K562 (cell line): ENCODE data around the gene ZNF618. TPM values are rescaled to one million over a fixed set of nuclear protein-coding genes. Genes with fewer than 3 reads are reported as not detected.

ENCODE experiments used
- ATAC-seq: fragments of 200-7000 bp; cut with Tn5 transposase; 3 replicates; pipeline ENCODE4 v1.9.1; 2020; ENCODE audit warnings: moderate library complexity
- BruUV-seq: library from RNA; stranded (reverse); fragments of 400-500 nt; replicated peaks from 2 replicates; lab custom pipeline; 2021; lab: Mats Ljungman, UMichigan
- CTCF ChIA-PET: fragments of 300-600 bp; formaldehyde crosslinking; extraction: SDS; loops from one replicate; lab custom pipeline; 2021; ENCODE audit warnings: low intra/inter-chr PET ratio; lab: Yijun Ruan, JAX
- POLR2A ChIA-PET: fragments of 300-600, 350-650 bp; sonication (Branson Sonifier 250); formaldehyde crosslinking; extraction: SDS; loops from one replicate; lab custom pipeline; 2021; ENCODE audit warnings: antibody characterized with exemption, inconsistent platforms; lab: Yijun Ruan, JAX
- DNase-seq, 4 experiments: peaks; one replicate each; pipeline versions ENCODE4 v3.0.0 to v3.0.0-alpha.2; 2011 to 2018; ENCODE audit warnings: low spot score in 3 of 4, mixed read lengths in 3 of 4; ENCODE audit errors: extremely low read depth in 1 of 4
- FAIRE-seq: peaks from 2 replicates; lab custom pipeline; 2011; peaks lifted over from hg19 to GRCh38; lab: Jason Lieb, UNC
- H2AFZ ChIP-seq: 2 replicates; pipeline ENCODE4 v1.6.0; 2011; ENCODE audit warnings: low read depth, low read length, control low read depth, inconsistent platforms
- H3K27ac ChIP-seq: fragments of 200-600 bp; 3 replicates; pipeline ENCODE4 v1.8.0; 2011; ENCODE audit warnings: low read depth, mild to moderate bottlenecking, control low read depth, inconsistent platforms, low read length, moderate library complexity, mixed read lengths; ENCODE audit errors: extremely low read depth
- H3K27me3 ChIP-seq, 2 experiments: fragments of 300-600 bp in 1 of 2; 2 replicates in 1 of 2; 3 replicates in 1 of 2; pipeline versions ENCODE4 v1.6.0 to v1.8.0; 2011; ENCODE audit warnings: inconsistent platforms in 2 of 2, low read length in 2 of 2, mild to moderate bottlenecking in 1 of 2, mixed read lengths in 1 of 2, moderate library complexity in 1 of 2; ENCODE audit not compliant: control insufficient read depth in 2 of 2, insufficient read depth in 2 of 2
- H3K36me3 ChIP-seq: fragments of 300-600 bp; 3 replicates; pipeline ENCODE4 v1.8.0; 2011; ENCODE audit warnings: mild to moderate bottlenecking, low read length, inconsistent platforms; ENCODE audit not compliant: control insufficient read depth, insufficient read depth
- H3K4me1 ChIP-seq, 2 experiments: fragments of 200-600 bp in 1 of 2; replicated peaks in 1 of 2; 2 replicates in 1 of 2; 3 replicates in 1 of 2; pipeline versions ENCODE4 v1.5.1 to v1.8.0; 2011; ENCODE audit warnings: inconsistent platforms in 2 of 2, low read length in 2 of 2, mild to moderate bottlenecking in 1 of 2, mixed read lengths in 1 of 2, moderate library complexity in 1 of 2; ENCODE audit not compliant: control insufficient read depth in 2 of 2, insufficient read depth in 2 of 2
- H3K4me2 ChIP-seq: 2 replicates; pipeline ENCODE4 v1.6.1; 2011; ENCODE audit warnings: low read length, control low read depth, inconsistent platforms, mixed read lengths; ENCODE audit not compliant: insufficient read depth
- H3K4me3 ChIP-seq: fragments of 200-600 bp; sonication (generic), shearing (Covaris generic); 2 replicates; pipeline ENCODE4 v1.5.1; 2016; ENCODE audit warnings: control low read depth, inconsistent platforms
- H3K79me2 ChIP-seq: fragments of 200-600 bp; 3 replicates; pipeline ENCODE4 v1.8.0; 2011; ENCODE audit warnings: low read length, inconsistent platforms; ENCODE audit not compliant: control insufficient read depth, insufficient read depth
- H3K9ac ChIP-seq, 2 experiments: 2 replicates each; pipeline versions ENCODE4 v1.6.0 to v1.6.1; 2011; ENCODE audit warnings: low read depth in 2 of 2, low read length in 2 of 2, control low read depth in 1 of 2, inconsistent platforms in 1 of 2, mild to moderate bottlenecking in 1 of 2, mixed read lengths in 1 of 2; ENCODE audit not compliant: insufficient read depth in 1 of 2
- H3K9me1 ChIP-seq: one replicate; pipeline ENCODE4 v1.6.0; 2011; ENCODE audit warnings: inconsistent platforms, mild to moderate bottlenecking, low read length, moderate library complexity; ENCODE audit not compliant: control insufficient read depth, insufficient read depth
- H3K9me3 ChIP-seq: replicated peaks from 2 replicates; pipeline ENCODE4 v1.5.1; 2011; ENCODE audit warnings: low read depth, low read length, inconsistent platforms; ENCODE audit not compliant: control insufficient read depth, insufficient read depth
- H4K20me1 ChIP-seq: replicated peaks from 2 replicates; pipeline ENCODE4 v1.6.1; 2011; ENCODE audit warnings: low read length, inconsistent platforms, mixed read lengths; ENCODE audit not compliant: control insufficient read depth, insufficient read depth
- KLF16 ChIP-seq: IDR thresholded peaks from 2 replicates; pipeline ENCODE4 v1.6.1; 2016; ENCODE audit warnings: antibody characterized with exemption
- USF1 ChIP-seq: sonication (generic); formaldehyde crosslinking; IDR thresholded peaks from 2 replicates; pipeline ENCODE4 v1.9.0; 2022; ENCODE audit warnings: mild to moderate bottlenecking, missing genetic modification reagents
- USF2 ChIP-seq: sonication (generic); formaldehyde crosslinking; IDR thresholded peaks from 2 replicates; pipeline ENCODE4 v1.5.0; 2020; ENCODE audit warnings: missing genetic modification reagents
- ZNF408 ChIP-seq: fragments of 250-450 bp; sonication (Bioruptor Pico); IDR thresholded peaks from 2 replicates; pipeline ENCODE4 v1.4.0; 2020; ENCODE audit warnings: low read depth, mild to moderate bottlenecking, moderate library complexity
- ZNF445 ChIP-seq: fragments of 250-450 bp; sonication (Bioruptor Pico); IDR thresholded peaks from 2 replicates; pipeline ENCODE4 v1.4.0; 2020; ENCODE audit warnings: low read depth, mild to moderate bottlenecking, moderate library complexity
- WGBS: fragments of 100-300 bp; shearing (Covaris generic); methylation state at CpG from one replicate; pipeline ENCODE4 v1.1.6; 2016; ENCODE audit warnings: low coverage, mixed read lengths; ENCODE audit not compliant: insufficient coverage; ENCODE audit errors: missing lambda C conversion rate; 5-methylcytosine and 5-hydroxymethylcytosine counted together
- in situ Hi-C: fragments of 300-500 bp; cut with MboI; formaldehyde crosslinking; loops from 4 replicates; pipeline ENCODE4 v1.15.0; 2018; ENCODE audit warnings: inconsistent platforms, mixed read lengths
- intact Hi-C: fragments of 100-400 bp; cut with micrococcal nuclease; formaldehyde crosslinking; loops from 2 replicates; pipeline ENCODE4 v1.14.2; 2022
- polyA plus RNA-seq, 8 experiments: library from polyadenylated mRNA; depleted of rRNA in 4 of 8; stranded (reverse) in 5 of 8; unstranded in 3 of 8; fragments of >200 nt; fragmentation: Nextera tagmentation in 2 of 8; fragmentation: Illumina TruSeq in 1 of 8; extraction: Ambion mirVana in 2 of 8; extraction: Trizol in 1 of 8; gene quantifications; 2 replicates each; pipeline versions ENCODE4 v1.2.1 to v1.2.3, GENCODE V29; 2011 to 2014; ENCODE audit warnings: inconsistent platforms in 1 of 8, missing spikeins in 1 of 8
- total RNA-seq, 7 experiments: library from RNA; depleted of rRNA in 6 of 7; stranded (reverse); fragments of >200 nt in 6 of 7; fragmentation: Illumina TruSeq in 2 of 7; extraction: Trizol in 2 of 7; gene quantifications; 2 replicates each; pipeline versions ENCODE4 v1.2.1 to v1.2.3, GENCODE V29; 2011 to 2021; ENCODE audit warnings: low replicate concordance in 1 of 7

The ZNF618 gene
- total and polyA plus RNA-seq, 9 of the 15 experiments (the other 6 are each of a cell fraction or from before 2014, with no cell fraction given): 0.08 to 13.7 (median 3.4) TPM

DNA sequence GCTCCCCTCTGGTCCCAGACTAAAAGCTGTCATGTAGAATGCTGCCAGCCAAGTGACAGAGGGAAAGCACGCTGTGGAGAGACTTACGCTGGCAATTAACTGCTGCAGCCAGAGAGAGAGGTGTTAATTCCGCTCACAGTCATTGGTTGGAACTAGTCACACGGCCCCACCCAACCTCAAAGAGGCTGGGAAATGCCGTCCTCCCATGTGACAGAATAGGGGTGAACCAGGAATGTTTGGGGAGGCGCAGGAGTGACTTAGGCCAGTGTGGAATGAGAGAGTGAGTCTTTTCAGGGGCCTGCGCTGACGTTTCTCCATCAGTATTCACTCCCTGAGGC is 114.4 kb downstream of the ZNF618 start:
- Histone ChIP-seq H3K4me3 (no peak overlapping the region), H3K4me2 (no peak overlapping the region), H3K79me2 (no peaks in the 10 kb centered on the region), H3K4me1 (no peaks in the 10 kb centered on the region; a peak in 1 of 5 replicates), H2AFZ (no peak overlapping the region), H4K20me1 (0 out of 2 replicates have a peak, but pooled peaks cover 5% of the 10 kb centered on the region), H3K27ac (no peak overlapping the region), H3K9ac (no peak overlapping the region), H3K27me3 (no peaks in the 10 kb centered on the region), H3K36me3 (0 out of 3 replicates have a peak, but pooled peaks cover 5% of the 10 kb centered on the region)
- no TSS peak for BruUV-seq
- 36% methylated on average over 8 of the region's 8 CpGs for WGBS
- in situ Hi-C loops (no loop called here), intact Hi-C loops (no loop called here)
- ATAC-seq: no peak
- DNase-seq: peak in 1 of 4 experiments; percentile 16
- ChIA-PET CTCF (no interaction called here), POLR2A (no interaction called here)
- TF ChIP-seq USF2 (peak; percentile 34; the same call in 1 of the 2 replicates), ZNF445 (CRISPR knock-in tag) (no peak), ZNF408 (CRISPR knock-in tag) (no peak), USF1 (CRISPR knock-in tag) (peak; percentile 30; the same call in 1 of the 2 replicates), KLF16 (no peak)
- TF ChIP-seq, all 486 proteins: peak for 2
- Histone ChIP-seq H3K9me3 (no peaks in the 10 kb centered on the region), H3K9me1 (peaks cover 4% of the 10 kb centered on the region)
- no peak for FAIRE-seq
